Tibial nerve (tissue), 4 donors: ENCODE measurements around the gene PRRX1. TPM values are rescaled to one million over a fixed set of nuclear protein-coding genes. Genes with fewer than 3 reads are reported as not detected.

Experiments
- DNase-seq, 2 donors: peaks; one replicate each; pipeline ENCODE4 v3.0.0-alpha.2; 2019; ENCODE audit warnings: low spot score in 2 of 2
- H3K27ac ChIP-seq, 4 donors: fragments of 200-600 bp; sonication (generic) in 3 of 4; one replicate each; pipeline ENCODE4 v1.5.1; 2017 to 2019; ENCODE audit warnings: mild to moderate bottlenecking in 1 of 4
- H3K27me3 ChIP-seq, 2 donors: fragments of 200-600 bp; sonication (generic) in 1 of 2; one replicate each; pipeline versions ENCODE4 v1.5.1 to v1.6.0; 2017 to 2019
- H3K36me3 ChIP-seq, 3 donors: fragments of 200-600 bp; sonication (generic); one replicate each; pipeline ENCODE4 v1.5.1; 2018 to 2019
- H3K4me1 ChIP-seq, 4 donors: fragments of 200-600 bp; sonication (generic) in 3 of 4; one replicate each; pipeline ENCODE4 v1.5.1; 2017 to 2019
- H3K4me3 ChIP-seq, 4 donors: fragments of 200-600 bp; sonication (generic) in 3 of 4; one replicate each; pipeline ENCODE4 v1.5.1; 2017 to 2019; ENCODE audit warnings: mild to moderate bottlenecking in 1 of 4, moderate library complexity in 1 of 4
- H3K9me3 ChIP-seq, 4 donors: fragments of 200-600 bp; sonication (generic) in 3 of 4; one replicate each; pipeline ENCODE4 v1.5.1; 2017 to 2019
- CTCF ChIP-seq, 5 experiments: fragments of 200-600 bp in 3 of 5; fragments of 450-650 bp in 2 of 5; sonication (generic) in 3 of 5; IDR thresholded peaks; one replicate each; pipeline ENCODE4 v1.5.1; 2016 to 2019; ENCODE audit warnings: antibody characterized with exemption in 5 of 5, mild to moderate bottlenecking in 3 of 5, moderate library complexity in 2 of 5
- EP300 ChIP-seq, 2 donors: sonication (generic); formaldehyde crosslinking; IDR thresholded peaks; one replicate each; pipeline ENCODE4 v1.6.1; 2017; ENCODE audit warnings: antibody characterized with exemption in 2 of 2, mild to moderate bottlenecking in 1 of 2
- POLR2A ChIP-seq, 2 donors: fragments of 450-650 bp; IDR thresholded peaks; one replicate each; pipeline ENCODE4 v1.6.1; 2017; ENCODE audit warnings: antibody characterized with exemption in 2 of 2, mild to moderate bottlenecking in 2 of 2, moderate library complexity in 2 of 2
- WGBS, 2 donors: methylation state at CpG; one replicate each; pipeline ENCODE4 v1.1.5; 2018; 5-methylcytosine and 5-hydroxymethylcytosine counted together
- total RNA-seq, 4 donors: library from RNA; depleted of rRNA; stranded (reverse); fragments of >200 nt; gene quantifications; one replicate each; pipeline ENCODE4 v1.1.0, GENCODE V29; 2016

The PRRX1 gene
- total RNA-seq, 4 donors from 2014 or later = 55.5 to 97.5 (median 66.2) TPM

- H3K36me3 ChIP-seq = peaks cover 0 to 4% (median 0%) of the 10 kb centered on the region in 3 donors
- TF ChIP-seq CTCF (IDR thresholded peaks at IDR 0.05) (no peak), EP300 (IDR thresholded peaks at IDR 0.05) (no peak), POLR2A (IDR thresholded peaks at IDR 0.05) (no peak)
- DNase-seq = no peak
- H3K9me3 ChIP-seq = no peaks in the 10 kb centered on the region
- H3K27me3 ChIP-seq = no peaks in the 10 kb centered on the region
- 33 to 60% methylated on average over 2 of the region's 2 CpGs for WGBS, 2 donors
- H3K4me3 ChIP-seq = no peak overlapping the region
- H3K4me1 ChIP-seq = peaks cover 0 to 9% (median 0%) of the 10 kb centered on the region in 4 donors
- no peak overlapping the region for H3K27ac ChIP-seq
These were observed 68.3 kb downstream of the PRRX1 start for GRCh38 chr1:170732252-170732588.

DNA sequence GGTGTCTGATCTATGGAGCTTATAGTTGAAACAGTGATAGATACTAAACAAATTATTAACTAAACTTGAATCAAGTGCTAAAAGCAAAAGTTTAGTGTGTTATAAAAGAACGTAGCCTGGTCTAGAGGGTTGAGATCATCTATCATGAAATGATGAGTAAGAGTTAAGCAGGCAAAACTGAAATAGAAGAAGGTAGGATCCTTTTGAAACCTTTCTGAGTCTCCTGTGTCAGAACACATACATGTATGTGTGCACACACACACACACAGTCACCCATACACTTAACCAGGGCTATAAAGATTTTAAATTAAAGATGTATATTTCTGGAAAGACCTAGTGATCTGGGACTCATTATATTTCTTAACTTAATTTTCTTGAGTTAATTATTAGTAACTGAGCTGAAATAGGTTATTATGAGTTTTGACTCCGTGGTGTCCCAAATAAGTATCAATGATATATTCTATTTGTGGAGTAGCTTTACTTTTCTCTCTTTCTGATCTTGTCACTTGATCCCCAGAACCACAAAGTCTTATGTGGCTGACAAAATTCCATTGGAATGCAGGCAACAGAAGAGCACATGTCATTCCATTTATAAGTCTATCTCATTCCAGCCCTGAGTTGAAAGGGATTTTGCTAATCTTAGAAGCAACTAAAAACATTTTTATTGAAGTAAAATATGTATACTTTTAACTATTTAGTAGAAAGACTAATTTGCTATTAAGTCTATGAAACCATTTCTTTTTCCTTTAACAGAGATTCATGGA is 70.7 kb downstream of the PRRX1 start:
- no peak for DNase-seq
- H3K36me3 ChIP-seq = peaks cover 0 to 4% (median 0%) of the 10 kb centered on the region in 3 donors
- H3K9me3 ChIP-seq = no peaks in the 10 kb centered on the region
- H3K4me3 ChIP-seq = no peak overlapping the region
- H3K27me3 ChIP-seq = no peaks in the 10 kb centered on the region
- WGBS, 2 donors = 53 to 70% methylated on average over 2 of the region's 2 CpGs
- H3K4me1 ChIP-seq = peaks cover 0 to 4% (median 0%) of the 10 kb centered on the region in 4 donors
- TF ChIP-seq POLR2A (IDR thresholded peaks at IDR 0.05) (no peak), CTCF (IDR thresholded peaks at IDR 0.05) (no peak), EP300 (IDR thresholded peaks at IDR 0.05) (no peak)
- H3K27ac ChIP-seq = no peak overlapping the region

- WGBS, 2 donors = 72 to 74% methylated on average over 2 of the region's 2 CpGs
- TF ChIP-seq POLR2A (IDR thresholded peaks at IDR 0.05) = no peak
- TF ChIP-seq EP300 (IDR thresholded peaks at IDR 0.05) = no peak
- TF ChIP-seq CTCF (IDR thresholded peaks at IDR 0.05) = no peak
- Histone ChIP-seq H3K27me3 (no peaks in the 10 kb centered on the region), H3K4me3 (no peak overlapping the region), H3K36me3 (peaks cover 0 to 4% (median 0%) of the 10 kb centered on the region in 3 donors), H3K27ac (no peak overlapping the region), H3K9me3 (no peaks in the 10 kb centered on the region), H3K4me1 (no peaks in the 10 kb centered on the region)
- DNase-seq = no peak
These were observed 71.7 kb downstream of the PRRX1 start for GRCh38 chr1:170735366-170736263.

DNA sequence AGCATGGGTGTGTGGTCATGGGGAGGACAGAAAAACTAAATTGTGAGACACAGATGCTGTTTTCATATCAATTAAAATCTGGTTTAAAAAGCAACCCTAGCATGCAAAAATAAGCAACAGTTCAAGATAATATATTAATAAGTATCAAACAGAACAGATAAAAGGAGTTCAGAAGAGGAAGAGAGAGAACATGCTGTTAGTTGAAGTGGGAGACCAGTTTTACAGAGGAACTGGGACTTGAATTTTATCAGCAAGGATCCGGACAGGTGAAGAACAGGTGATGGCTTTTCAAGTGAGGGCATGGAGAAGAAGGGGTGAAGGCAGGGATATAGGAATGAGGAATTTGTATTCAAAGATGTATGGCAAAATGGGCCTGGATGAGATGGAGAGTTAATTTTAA is 75.9 kb downstream of the PRRX1 start:
- H3K9me3 ChIP-seq = peaks cover 0 to 10% (median 0%) of the 10 kb centered on the region in 4 donors
- H3K27ac ChIP-seq = no peak overlapping the region
- TF ChIP-seq CTCF (IDR thresholded peaks at IDR 0.05) (no peak), EP300 (IDR thresholded peaks at IDR 0.05) (no peak), POLR2A (IDR thresholded peaks at IDR 0.05) (no peak)
- 92 to 93% methylated on average over 1 of the region's 1 CpG for WGBS, 2 donors
- H3K4me1 ChIP-seq = no peaks in the 10 kb centered on the region
- H3K27me3 ChIP-seq = no peaks in the 10 kb centered on the region
- no peak for DNase-seq
- peaks cover 0 to 4% (median 0%) of the 10 kb centered on the region in 3 donors for H3K36me3 ChIP-seq
- H3K4me3 ChIP-seq = no peak overlapping the region

DNA sequence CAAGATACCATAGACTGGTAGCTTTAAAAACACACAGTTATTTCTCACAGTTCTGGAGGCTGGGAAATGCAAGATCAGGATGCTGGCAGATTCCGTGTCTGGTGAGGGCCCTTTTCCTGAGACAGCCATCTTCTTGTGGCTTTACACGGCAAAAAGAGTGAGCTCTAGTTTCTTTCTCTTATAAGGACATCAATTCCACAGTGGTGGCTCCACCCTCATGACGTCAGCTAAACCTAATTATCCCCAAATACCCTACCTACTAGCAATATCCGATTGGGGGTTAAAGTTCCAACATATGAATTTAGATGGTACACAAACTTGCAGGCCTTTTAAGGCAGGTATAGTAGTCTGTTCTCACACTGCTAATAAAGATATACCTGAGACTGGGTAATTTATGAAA is 77.7 kb downstream of the PRRX1 start:
- no peak overlapping the region for H3K27ac ChIP-seq

More for the DNA sequence above, 77.7 kb downstream of the PRRX1 start:
- H3K9me3 ChIP-seq = peaks cover 0 to 10% (median 0%) of the 10 kb centered on the region in 4 donors
- no peaks in the 10 kb centered on the region for H3K4me1 ChIP-seq
- DNase-seq = no peak
- no peaks in the 10 kb centered on the region for H3K27me3 ChIP-seq
- TF ChIP-seq EP300 (IDR thresholded peaks at IDR 0.05) (no peak), POLR2A (IDR thresholded peaks at IDR 0.05) (no peak), CTCF (IDR thresholded peaks at IDR 0.05) (no peak)
- no peaks in the 10 kb centered on the region for H3K36me3 ChIP-seq
- H3K4me3 ChIP-seq = no peak overlapping the region
- 82 to 84% methylated on average over 4 of the region's 4 CpGs for WGBS, 2 donors
